ENCODE data around the gene SNX6. TPM values are rescaled to one million over a fixed set of nuclear protein-coding genes. Genes with fewer than 3 reads are reported as not detected.
"Not testable (repeated sequence)": the region's sequence is repeated elsewhere in the genome, so short reads cannot be mapped to it uniquely, and the experiment has no call there.

Gene SNX6
- total RNA-seq, 1 donor, result 128 TPM

GRCh38 chr14:34562037-34562775, 67.7 kb downstream of the SNX6 start:
- H3K9me3 ChIP-seq (ENCODE audit: low read depth, low read length); H3K27me3 ChIP-seq (ENCODE audit: insufficient read depth, low read length); H3K4me1 ChIP-seq (ENCODE audit: insufficient read depth, low read length); H3K4me3 ChIP-seq (ENCODE audit: low read length): not testable (repeated sequence)

GRCh38 chr14:34556498-34556829, 73.5 kb downstream of the SNX6 start:
- not testable (repeated sequence) for H3K27me3 ChIP-seq (ENCODE audit: insufficient read depth, low read length); H3K9me3 ChIP-seq (ENCODE audit: low read depth, low read length); H3K4me3 ChIP-seq (ENCODE audit: low read length)
- peaks cover 11% of the 10 kb centered on the region for H3K4me1 ChIP-seq (ENCODE audit: insufficient read depth, low read length)

GRCh38 chr14:34555583-34556497, 74.1 kb downstream of the SNX6 start:
- not testable (repeated sequence) for H3K27me3 ChIP-seq (ENCODE audit: insufficient read depth, low read length); H3K4me3 ChIP-seq (ENCODE audit: low read length); H3K9me3 ChIP-seq (ENCODE audit: low read depth, low read length)
- peaks cover 11% of the 10 kb centered on the region for H3K4me1 ChIP-seq (ENCODE audit: insufficient read depth, low read length)

GRCh38 chr14:34554540-34555250, 75.3 kb downstream of the SNX6 start:
- Histone ChIP-seq H3K27me3 (ENCODE audit: insufficient read depth, low read length) (no peaks in the 10 kb centered on the region), H3K9me3 (ENCODE audit: low read depth, low read length) (no peaks in the 10 kb centered on the region), H3K4me1 (ENCODE audit: insufficient read depth, low read length) (peaks cover 11% of the 10 kb centered on the region), H3K4me3 (ENCODE audit: low read length) (no peak overlapping the region)

GRCh38 chr14:34549276-34549966, 80.5 kb downstream of the SNX6 start:
- not testable (repeated sequence) for H3K4me3 ChIP-seq (ENCODE audit: low read length); H3K27me3 ChIP-seq (ENCODE audit: insufficient read depth, low read length); H3K9me3 ChIP-seq (ENCODE audit: low read depth, low read length)
- peaks cover 13% of the 10 kb centered on the region for H3K4me1 ChIP-seq (ENCODE audit: insufficient read depth, low read length)

GRCh38 chr14:34548472-34548981, 81.4 kb downstream of the SNX6 start:
- H3K4me1 ChIP-seq (ENCODE audit: insufficient read depth, low read length), result peaks cover 9% of the 10 kb centered on the region
- H3K27me3 ChIP-seq (ENCODE audit: insufficient read depth, low read length), result no peaks in the 10 kb centered on the region
- H3K9me3 ChIP-seq (ENCODE audit: low read depth, low read length), result no peaks in the 10 kb centered on the region
- H3K4me3 ChIP-seq (ENCODE audit: low read length), result no peak overlapping the region

GRCh38 chr14:34547136-34547520, 82.8 kb downstream of the SNX6 start:
- not testable (repeated sequence) for H3K4me3 ChIP-seq (ENCODE audit: low read length); H3K27me3 ChIP-seq (ENCODE audit: insufficient read depth, low read length); H3K9me3 ChIP-seq (ENCODE audit: low read depth, low read length); H3K4me1 ChIP-seq (ENCODE audit: insufficient read depth, low read length)

- H3K4me1 ChIP-seq (ENCODE audit: insufficient read depth, low read length); H3K9me3 ChIP-seq (ENCODE audit: low read depth, low read length): not testable (repeated sequence)
Observed at GRCh38 chr14:34546272-34547135, 83.4 kb downstream of the SNX6 start.

GRCh38 chr14:34540181-34541059, 89.5 kb downstream of the SNX6 start:
- not testable (repeated sequence) for H3K27me3 ChIP-seq (ENCODE audit: insufficient read depth, low read length); H3K9me3 ChIP-seq (ENCODE audit: low read depth, low read length)
- Histone ChIP-seq H3K4me3 (ENCODE audit: low read length) (peak overlapping the region; percentile 92), H3K4me1 (ENCODE audit: insufficient read depth, low read length) (peaks cover 31% of the 10 kb centered on the region)

More at GRCh38 chr14:34546272-34547135, 83.4 kb downstream of the SNX6 start:
- not testable (repeated sequence) for H3K4me3 ChIP-seq (ENCODE audit: low read length); H3K27me3 ChIP-seq (ENCODE audit: insufficient read depth, low read length)

- Histone ChIP-seq H3K9me3 (ENCODE audit: low read depth, low read length) (no peaks in the 10 kb centered on the region), H3K4me1 (ENCODE audit: insufficient read depth, low read length) (peaks cover 31% of the 10 kb centered on the region), H3K27me3 (ENCODE audit: insufficient read depth, low read length) (no peaks in the 10 kb centered on the region), H3K4me3 (ENCODE audit: low read length) (peak within 1 kb of the TSS; percentile 92)
Observed at GRCh38 chr14:34539407-34540180, 90.4 kb downstream of the SNX6 start, which contains the start of gene EAPP. EAPP (minus strand) TSS chr14:34539701; CDS start chr14:34539628, 73 bp downstream.

- Histone ChIP-seq H3K4me3 (ENCODE audit: low read length) (peak overlapping the region; percentile 92), H3K4me1 (ENCODE audit: insufficient read depth, low read length) (peaks cover 31% of the 10 kb centered on the region), H3K9me3 (ENCODE audit: low read depth, low read length) (no peaks in the 10 kb centered on the region), H3K27me3 (ENCODE audit: insufficient read depth, low read length) (no peaks in the 10 kb centered on the region)
Observed at GRCh38 chr14:34538871-34539406, 91.0 kb downstream of the SNX6 start.

- not testable (repeated sequence) for H3K27me3 ChIP-seq (ENCODE audit: insufficient read depth, low read length); H3K9me3 ChIP-seq (ENCODE audit: low read depth, low read length); H3K4me3 ChIP-seq (ENCODE audit: low read length)
- H3K4me1 ChIP-seq (ENCODE audit: insufficient read depth, low read length), result peaks cover 31% of the 10 kb centered on the region
Observed at GRCh38 chr14:34538096-34538495, 91.9 kb downstream of the SNX6 start.
